Spleen (tissue), 7 donors: ENCODE measurements around the gene STAP2.

ENCODE experiments used
- CTCF ChIP-seq, 11 experiments: fragments of 200-600 bp in 7 of 11; fragments of 450-650 bp in 4 of 11; sonication (generic) in 4 of 11; IDR thresholded peaks in 8 of 11; conservative IDR thresholded peaks in 3 of 11; 1 replicate in 7 of 11; 2 replicates in 4 of 11; pipeline versions ENCODE4 v1.4.0 to v1.8.0; 2016 to 2021; ENCODE audit warnings: antibody characterized with exemption in 11 of 11, inconsistent platforms in 4 of 11, mild to moderate bottlenecking in 1 of 11
- POLR2A ChIP-seq, 3 donors: fragments of 450-650 bp; IDR thresholded peaks; one replicate each; pipeline ENCODE4 v1.5.1; 2017; ENCODE audit warnings: antibody characterized with exemption in 3 of 3, mild to moderate bottlenecking in 1 of 3
- POLR2AphosphoS5 ChIP-seq, 3 donors: sonication (generic); formaldehyde crosslinking; IDR thresholded peaks; one replicate each; pipeline ENCODE4 v1.5.1; 2017; ENCODE audit warnings: antibody characterized with exemption in 3 of 3
- donor health status: DM: no; HTN: no; CAD: no; lungs with moderate emphysema.
- donor health status: DM: no; HTN: no; CAD: no.
- donor health status: DM: no; HTN: no; CAD: no.

- TF ChIP-seq CTCF (IDR thresholded peaks at IDR 0.05 in 8 of 11, conservative IDR thresholded peaks at IDR 0.05 in 3 of 11) (peak; percentile 64 to 95 (median 88)), POLR2A (IDR thresholded peaks at IDR 0.05) (no peak), POLR2AphosphoS5 (IDR thresholded peaks at IDR 0.05) (peak in 2 of 3 donors; percentile 12 to 42)
Observed at GRCh38 chr19:4352701-4353121, 14.1 kb upstream of the STAP2 start.
